ENCODE data around the gene IL2RA.
"Not testable (repeated sequence)": the region's sequence is repeated elsewhere in the genome, so short reads cannot be mapped to it uniquely, and the experiment has no call there.

IL2RA gene

DNA sequence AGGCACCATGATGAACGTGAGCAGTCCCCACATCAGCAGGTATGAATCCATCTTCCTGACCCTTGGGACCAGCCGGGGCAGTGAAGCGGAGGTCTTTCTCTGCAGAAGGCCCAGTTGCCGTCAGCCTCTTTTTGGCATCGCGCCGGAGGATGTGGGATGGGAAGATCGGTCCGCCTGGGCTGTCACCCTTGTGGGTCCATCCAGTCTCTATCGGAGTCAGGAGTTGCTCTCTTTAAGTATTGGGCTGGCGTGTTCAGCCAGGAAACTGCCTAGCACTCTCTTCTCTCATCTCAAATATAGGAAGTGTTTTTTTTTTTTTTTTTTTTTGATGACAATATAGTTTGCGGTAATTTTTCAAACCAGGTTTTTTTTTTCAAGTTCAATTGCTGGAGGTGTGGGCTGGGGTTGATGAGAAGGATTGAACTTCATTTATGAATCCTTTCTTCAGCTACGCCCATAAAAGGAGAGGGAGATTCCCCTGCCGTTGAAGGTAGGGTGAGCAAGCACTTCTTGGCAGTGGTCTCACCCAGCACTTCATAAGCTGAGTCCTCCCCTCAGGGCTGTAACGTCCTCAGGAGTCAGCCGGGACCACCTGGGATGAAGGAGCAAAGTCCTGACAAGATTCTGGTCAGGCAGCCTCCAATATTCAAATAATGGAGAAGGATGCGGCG lies at the start of gene IL2RA:
IL2RA (minus strand) TSS at position 267 of the 671 bp plus-strand sequence; CDS start at position 51, 216 bp downstream.
- no peak for DNase-seq (ENCODE audit: low read depth, low spot score)

DNA sequence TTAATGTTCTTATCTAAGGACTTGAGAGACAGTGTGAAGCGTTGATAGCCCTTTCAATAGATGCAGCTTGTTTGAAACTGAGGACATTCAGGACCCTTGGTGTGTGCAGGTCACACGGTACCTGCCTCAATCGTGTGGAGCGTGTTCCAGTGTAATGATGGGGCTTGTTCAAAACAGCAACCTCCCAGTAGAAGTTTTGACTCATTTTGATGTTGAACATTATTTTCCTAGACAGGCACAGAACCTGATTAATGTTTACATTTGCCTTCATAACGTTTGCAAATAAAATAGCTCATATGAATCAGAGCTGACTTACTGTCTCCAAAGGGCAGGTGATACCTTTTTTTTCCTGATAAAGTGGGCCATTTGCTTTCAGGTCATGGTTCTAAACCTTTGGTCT lies 48.0 kb upstream of the IL2RA start:
- DNase-seq (ENCODE audit: low read depth, low spot score), result no peak

DNA sequence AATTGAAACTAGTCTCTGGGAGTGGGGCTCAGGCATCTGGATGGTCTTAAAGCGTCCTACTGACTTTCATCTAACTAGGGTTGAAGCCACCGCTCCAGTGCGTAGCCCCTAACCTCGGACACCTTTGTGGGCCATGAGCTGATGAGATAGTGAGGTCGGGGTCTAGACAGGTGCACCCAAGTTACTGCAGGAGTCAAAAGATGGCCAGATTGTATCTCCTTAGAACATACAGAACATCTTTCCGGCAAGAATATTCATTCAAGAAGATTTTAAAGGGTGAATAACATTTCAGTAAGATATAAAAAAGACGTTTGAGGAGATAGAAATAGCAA lies 47.2 kb upstream of the IL2RA start:
- DNase-seq (ENCODE audit: low read depth, low spot score), result no peak

DNA sequence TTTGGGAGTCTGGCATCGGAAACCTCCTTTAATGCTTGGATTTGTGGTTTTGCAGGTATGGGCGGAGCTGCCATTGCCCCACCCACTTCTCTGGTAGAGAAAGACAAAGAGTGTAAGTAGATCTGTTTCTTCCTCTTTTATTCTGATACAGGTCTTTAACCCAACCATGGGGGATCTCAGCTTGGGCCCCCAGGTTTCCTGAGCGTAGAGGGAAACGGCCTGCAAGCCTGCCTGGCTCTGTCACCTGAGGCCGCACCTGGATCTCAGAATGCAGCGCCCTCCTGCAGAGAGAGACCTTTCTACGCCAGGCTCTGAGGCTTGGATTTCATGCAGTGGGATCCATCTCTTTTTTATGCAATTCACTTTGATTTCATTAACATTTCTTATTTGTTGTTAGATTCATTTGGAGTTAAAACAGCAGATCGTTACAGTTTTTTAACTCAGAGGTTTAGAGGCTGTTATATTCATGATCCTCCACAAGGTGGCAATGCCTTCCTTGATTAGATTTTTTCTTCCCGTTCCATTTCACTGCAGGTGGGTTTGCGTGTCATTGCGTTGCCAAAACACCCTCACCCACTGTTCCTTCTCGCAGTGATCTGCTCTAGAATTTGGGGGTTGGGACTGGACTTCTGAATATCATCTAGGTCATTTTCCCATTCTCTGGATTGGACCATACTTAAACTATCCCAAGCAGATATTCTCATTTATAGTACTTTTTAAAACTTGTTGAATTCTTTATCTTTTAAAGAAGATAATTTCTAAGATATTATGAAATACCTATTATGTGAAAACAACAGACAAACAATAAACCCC lies 46.7 kb upstream of the IL2RA start:
- peak; percentile 83 for DNase-seq (ENCODE audit: low read depth, low spot score)

DNA sequence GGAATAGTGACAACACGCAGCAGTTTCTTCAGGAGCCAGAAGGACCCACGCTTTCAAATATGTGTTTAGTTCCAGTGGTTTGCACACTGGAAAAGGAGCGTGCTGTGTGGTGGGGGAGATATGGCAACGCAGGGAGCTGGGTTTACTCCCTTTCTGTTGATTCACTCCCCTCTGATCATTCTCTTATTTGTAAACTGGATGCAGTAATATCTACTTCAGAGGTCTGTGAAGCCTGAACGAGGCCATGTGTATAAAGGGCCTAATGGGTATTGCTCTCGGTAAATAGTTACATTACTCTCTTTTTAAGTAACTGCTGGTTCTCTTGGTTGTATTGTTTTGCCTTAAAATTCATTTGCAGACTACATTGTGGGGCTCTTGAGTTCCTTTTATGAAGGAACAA lies 45.9 kb upstream of the IL2RA start:
- no peak for DNase-seq (ENCODE audit: low read depth, low spot score)

DNA sequence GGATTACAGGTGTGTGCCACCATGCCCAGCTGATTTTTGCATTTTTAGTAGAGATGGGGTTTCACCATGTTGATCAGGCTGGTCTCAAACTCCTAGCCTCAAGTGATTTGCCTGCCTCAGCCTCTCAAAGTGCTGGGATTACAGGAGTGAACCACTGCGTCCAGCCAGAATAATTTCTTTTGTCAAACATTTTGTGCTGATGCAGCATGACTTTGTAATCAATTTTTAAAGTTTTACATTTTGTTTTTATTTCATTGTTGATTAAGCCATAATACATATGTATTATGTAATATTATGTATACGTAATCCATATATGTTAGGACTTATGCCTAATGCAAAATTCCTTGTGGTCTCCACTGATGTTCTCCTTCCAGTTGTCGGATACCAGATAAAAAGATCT lies 45.4 kb upstream of the IL2RA start:
- not testable (repeated sequence) for DNase-seq (ENCODE audit: low read depth, low spot score)

DNA sequence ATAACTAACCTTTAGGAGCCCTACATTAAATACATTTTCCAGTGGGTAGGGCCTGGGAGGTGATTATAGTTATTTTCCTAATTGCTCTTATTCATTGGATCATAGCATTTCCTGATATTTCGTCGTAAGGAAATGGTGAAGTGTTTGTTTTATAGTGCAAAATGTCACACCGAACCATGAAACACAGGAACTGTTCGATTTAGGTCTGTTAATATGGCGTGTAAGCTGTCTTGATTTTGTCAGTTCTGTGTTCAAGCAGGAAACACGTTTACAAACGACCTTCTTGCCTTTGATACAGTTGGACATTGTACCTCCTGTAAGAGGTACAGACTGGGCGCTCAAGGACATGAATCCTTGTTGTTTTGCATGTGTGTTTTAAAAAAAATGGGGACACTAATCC lies 41.4 kb upstream of the IL2RA start:
- DNase-seq (ENCODE audit: low read depth, low spot score), result no peak

DNA sequence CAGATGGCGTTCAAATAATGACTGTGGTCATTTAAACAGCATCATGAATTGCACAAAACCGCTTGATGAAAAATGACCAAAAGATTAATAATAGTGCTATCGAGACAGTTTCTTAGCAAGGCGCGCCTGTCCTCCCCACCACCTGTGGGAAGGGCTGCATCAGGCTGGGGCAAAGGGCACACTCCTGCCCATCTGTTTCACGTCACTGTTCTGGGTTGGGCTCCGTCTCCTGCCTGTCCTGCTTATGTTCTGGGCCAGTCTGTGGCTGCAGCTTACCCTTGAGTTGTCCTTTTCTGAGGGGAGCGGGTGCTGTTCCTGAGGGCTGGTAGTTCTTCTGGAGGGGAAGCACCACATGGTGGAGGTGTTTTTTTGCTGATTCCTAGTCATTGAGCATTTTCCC lies 40.0 kb upstream of the IL2RA start:
- no peak for DNase-seq (ENCODE audit: low read depth, low spot score)

DNA sequence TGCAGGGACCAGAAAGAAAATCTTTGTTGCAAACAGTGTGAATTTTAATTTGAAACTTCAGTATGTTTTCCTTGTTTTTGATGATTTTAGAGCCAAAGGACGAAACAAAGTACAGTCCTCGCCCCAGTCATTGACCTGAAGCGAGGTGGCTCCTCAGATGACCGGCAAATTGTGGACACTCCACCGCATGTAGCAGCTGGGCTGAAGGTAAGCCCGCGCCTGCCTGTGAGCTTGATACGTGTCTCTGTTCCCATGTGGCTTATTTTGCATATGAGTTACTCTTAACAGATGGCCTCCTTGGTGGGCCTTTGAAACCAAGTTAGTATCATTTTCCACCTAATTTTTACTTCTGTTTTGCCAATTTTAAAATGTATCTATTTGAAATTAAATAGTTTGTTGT lies 39.0 kb upstream of the IL2RA start:
- no peak for DNase-seq (ENCODE audit: low read depth, low spot score)

DNA sequence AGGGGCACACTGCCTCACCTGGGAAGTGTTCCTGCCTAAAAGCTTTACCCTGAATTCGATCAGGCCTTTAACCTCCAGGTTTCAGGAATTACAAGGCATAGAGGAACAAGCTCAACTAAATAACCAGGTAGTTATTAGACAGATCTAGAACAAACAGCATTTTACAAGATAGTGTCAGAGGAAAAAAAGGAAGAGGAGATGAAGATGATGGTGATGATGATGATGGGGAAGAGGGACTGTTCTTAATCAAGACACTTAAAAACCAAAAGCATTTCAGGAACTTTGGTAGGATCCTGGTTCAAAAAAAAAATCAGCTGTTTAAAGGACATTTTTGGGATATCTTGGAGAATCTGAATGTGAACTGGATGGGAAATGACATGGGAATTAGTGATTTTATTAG lies 38.2 kb upstream of the IL2RA start:
- no peak for DNase-seq (ENCODE audit: low read depth, low spot score)

DNA sequence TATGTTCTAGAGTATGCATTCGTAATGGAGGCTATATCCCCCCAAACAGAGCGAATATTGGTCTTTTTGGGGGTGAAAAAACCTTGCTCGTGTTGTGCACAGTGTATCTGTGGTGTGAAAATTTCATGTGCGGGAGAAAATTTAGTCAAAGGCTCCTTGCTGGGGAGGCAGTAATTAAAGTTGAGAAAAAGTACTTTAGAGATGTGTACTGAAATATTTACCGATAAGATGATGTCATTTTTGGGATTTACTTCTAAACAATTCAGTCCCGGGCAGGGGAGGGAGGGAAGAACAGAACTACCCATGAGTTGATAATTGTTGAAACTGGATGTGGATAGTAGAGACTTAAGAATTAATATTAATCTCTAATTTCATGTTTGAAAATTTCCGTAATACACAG lies 36.0 kb upstream of the IL2RA start:
- no peak for DNase-seq (ENCODE audit: low read depth, low spot score)

DNA sequence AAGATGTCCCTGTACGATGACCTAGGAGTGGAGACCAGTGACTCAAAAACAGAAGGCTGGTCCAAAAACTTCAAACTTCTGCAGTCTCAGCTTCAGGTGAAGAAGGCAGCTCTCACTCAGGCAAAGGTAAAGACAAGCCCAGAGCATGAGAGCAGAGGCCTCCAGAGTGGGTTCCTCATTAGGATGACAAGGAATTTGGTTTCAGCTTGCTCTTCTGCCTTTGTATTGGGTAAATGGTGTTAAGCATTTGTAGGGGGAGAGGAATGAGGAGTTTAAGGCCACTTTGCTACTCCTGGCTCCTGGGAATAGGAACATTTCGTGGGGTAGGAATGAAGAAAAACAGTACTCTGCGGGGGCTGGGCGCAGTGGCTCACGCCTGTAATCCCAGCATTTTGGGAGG lies 34.9 kb upstream of the IL2RA start:
- DNase-seq (ENCODE audit: low read depth, low spot score), result no peak

DNA sequence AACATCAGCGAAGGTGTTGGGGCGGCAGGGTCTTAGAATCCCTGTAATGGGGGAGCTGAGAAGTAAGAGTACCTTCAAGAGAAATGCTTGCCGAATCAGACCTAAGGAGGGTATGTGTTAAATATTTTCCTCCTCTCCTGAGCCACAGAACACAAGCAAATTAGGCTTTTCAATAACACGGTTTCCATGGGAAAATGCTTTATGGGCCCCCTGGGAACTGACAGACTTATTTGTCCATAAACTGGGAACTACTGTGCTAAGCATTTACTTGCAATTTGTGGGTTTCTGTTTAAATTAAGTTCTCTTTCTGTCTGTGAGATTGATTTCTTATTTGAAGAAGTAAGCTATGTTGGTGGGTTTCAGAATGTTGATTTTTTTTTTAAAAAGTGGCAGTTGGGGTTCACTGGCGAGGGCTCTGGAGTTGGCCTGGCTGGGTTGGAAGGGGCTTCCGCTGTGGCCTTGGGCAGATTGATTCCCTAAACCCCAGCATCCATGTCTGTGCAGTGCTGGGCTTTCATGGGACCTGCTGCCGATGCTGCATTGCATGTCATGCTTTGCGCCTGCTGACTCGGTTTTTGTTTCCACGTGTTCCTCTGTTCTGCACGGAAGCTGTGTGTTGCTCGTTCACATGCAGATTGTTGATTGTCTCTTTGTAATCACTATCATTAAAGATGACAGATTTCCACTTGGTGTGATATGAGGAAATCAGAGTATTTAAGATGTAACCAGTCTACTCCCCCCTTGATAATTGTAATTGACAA lies 33.8 kb upstream of the IL2RA start:
- no peak for DNase-seq (ENCODE audit: low read depth, low spot score)

DNA sequence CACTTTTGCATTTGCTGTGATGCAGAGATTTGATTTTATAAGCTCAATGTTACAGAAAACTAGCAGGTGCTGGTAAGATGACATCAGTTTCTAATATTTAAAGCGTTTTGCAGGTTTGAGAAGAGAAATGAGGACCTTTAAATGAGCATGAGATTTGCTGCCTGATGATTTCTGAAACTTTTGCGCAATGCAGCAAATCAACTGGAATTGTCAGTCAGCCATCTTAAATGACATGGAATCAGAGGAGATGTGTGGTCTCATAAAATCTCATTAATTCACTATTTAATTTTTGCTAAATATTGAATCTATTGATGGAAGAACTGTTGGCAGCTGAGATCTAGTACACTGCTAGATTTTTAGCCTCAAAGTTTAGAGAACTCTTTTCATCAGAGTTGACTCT lies 30.6 kb upstream of the IL2RA start:
- DNase-seq (ENCODE audit: low read depth, low spot score), result no peak

DNA sequence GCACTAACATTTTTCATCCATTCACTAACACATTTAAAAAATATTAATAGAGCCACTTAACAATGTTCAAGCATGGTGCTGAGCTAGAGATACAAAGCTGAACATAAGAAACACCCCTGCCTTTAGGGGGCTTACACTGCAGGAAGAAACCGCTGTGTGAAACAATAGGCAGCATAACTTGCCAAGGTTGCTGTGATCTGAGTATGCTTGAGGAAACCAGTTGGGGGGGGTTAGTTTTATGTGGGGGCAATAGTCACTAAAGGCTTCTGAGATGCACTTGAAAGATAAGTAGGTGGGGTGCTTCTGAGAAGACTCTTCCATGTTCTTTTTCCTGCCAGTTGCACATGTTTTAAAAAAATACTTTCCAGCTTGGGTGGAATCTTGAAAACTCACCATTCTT lies 29.5 kb upstream of the IL2RA start:
- no peak for DNase-seq (ENCODE audit: low read depth, low spot score)

DNA sequence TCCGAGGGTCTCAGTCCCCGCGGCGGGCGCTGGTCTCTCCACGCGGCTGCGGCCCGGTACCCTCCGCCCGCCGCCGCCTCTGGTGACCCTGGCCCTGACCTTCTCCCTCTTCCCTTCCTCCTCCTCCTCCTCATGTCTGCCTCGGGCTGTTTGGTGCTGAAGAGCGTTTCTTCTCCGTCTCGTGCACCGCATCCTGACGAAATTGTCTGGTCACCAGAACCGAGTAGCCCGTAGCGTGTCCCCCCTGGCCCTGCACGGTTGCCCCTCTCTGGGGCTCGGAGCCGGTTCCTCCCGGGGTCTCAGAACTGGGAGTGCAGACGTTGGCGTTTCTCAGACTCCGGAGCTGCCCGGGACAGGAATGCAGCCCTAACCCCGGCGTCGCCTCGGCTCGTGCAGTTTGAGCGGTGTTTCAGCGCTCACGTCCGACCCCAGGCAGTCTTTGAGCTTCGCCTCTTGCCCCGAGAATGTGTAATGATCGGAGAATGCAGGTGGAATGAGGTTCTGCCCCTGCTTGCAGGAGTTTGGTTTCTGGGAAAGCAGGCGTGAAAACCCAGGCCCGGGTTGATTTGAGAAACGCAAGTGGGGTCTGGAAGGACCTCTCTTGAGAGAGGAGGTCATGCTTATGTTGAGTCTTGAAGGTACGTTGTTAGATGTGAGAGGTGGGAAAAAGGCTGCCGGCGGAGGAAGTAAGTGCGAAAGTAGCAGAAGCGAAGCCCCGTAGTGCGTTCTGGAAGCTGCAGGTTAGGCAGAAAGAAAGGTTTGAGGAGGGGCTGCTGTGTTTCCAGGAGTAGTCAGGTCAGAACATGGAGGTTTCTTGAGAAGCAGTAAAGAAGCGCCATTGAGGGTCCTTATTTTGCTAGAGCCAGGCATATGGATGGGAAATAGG lies 27.4 kb upstream of the IL2RA start:
- no peak for DNase-seq (ENCODE audit: low read depth, low spot score)

DNA sequence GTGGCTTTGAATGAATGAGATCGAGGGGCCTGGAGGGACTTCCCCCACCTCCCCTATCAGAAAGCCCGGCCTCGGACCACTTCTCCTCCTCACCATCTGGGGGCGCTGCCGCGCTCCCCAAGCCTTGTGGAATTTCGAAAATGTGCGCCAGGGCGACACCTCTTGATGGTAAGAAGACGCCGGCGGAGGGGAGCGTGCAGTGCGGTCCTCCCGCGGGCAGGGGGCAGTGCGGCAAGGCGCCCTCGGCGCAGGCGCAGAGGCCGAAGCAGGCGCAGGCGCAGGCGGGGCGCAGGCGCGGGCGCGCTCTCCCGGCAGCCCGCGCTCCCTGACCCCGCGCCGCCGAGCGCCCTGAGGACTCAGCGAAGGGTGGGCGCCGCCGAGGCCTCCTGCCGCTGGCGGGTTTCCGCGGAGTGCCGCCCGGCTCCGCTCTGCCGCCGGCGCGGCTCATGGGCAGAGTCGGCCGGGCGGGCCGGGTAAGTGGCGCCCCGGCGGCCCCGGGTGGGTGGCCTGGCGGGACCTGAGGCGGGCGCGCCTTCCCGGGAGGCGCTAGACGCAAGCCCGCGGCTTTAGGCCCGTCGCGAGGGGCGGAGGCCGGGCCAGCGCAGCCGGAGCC lies 26.7 kb upstream of the IL2RA start, which contains the start of gene RBM17:
RBM17 (plus strand) TSS at position 314 of the 613 bp plus-strand sequence. CDS start 8,032 bp downstream, outside the sequence.
- DNase-seq (ENCODE audit: low read depth, low spot score), result peak; percentile 64

DNA sequence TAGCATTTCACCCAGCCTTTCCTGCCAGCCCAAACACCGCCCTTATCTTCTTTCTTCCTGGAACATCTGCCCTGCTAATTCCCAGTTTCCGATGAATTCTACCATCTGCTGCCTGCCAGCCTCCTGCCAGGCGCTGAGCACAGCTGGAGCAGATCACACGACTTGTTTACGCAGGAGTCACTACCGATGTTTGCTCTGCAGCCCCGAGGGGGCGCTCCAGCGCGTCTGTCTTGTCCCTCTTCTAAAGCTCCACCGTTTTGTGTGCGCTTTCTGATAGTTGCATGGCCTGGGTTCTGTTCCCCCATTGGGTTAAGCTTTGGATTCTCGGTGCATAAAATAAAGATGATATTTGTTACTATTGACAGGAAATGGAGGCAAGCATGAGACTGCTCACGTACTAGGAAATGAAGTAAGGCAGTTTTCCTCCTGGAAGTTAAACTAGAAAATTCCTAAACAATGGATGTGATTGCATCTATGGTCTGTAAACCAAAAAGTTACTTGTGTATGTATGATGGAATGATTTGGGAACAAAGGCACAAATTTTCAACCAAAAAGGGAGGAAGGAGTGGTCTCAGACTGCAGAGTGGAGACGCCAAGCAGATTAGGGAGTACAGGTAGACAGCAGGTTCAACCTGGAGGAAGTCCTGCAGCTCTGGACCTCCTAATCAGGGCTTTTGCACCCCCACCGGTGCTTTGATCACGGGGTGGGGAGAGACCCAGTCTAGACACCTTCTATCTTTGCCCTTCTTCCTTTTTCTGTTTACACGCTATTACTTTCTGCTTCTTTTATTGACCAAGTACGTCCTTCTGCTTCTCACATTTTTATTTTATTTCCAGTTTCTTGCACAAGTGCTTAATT lies 24.4 kb upstream of the IL2RA start:
- DNase-seq (ENCODE audit: low read depth, low spot score), result peak; percentile 84

DNA sequence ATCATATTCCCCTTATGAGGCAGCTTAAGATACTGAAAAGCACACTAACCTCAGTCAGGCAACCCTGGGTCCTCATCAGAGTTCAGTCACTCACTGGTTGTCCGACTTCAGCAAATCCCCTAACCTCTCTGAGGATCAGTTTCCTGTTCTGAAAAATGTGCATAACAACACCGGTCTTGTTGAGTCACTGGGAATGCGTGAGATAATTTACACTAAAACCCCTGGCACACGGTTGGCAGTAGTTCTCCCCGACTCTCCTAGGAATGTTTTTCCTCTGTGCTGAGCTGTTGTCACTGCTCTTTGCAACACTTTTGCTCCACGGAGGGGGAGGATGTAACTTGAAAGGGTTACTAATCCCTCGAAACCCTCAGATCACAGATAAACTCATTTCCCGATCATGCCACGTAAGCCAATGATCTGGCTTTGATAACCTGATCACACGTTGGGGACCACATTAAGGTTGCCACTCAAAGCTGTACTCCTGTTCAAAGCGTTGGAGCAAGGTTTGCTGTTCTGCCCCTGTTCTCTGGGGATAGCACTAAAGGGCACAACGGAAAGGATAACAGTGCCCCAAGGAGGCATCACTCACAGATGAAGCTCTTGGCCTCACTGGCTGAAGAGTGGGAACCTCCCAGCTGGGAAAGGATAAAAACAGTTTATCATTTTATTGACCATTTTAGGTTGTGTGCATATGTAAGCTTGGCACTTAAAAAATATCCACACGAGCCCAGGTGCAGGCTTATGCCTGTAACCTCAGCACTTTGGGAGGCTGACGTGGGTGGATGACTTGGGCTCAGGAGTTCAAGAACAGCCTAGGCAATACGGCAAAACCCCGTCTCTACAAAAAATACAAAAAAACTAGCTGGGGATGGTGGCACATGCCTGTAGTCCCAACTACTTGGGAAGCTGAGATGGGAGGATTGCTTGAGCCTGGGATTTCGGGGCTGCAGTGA lies 21.6 kb upstream of the IL2RA start:
- DNase-seq (ENCODE audit: low read depth, low spot score), result no peak
